ENCODE results near the gene ATP5F1B.

DNA sequence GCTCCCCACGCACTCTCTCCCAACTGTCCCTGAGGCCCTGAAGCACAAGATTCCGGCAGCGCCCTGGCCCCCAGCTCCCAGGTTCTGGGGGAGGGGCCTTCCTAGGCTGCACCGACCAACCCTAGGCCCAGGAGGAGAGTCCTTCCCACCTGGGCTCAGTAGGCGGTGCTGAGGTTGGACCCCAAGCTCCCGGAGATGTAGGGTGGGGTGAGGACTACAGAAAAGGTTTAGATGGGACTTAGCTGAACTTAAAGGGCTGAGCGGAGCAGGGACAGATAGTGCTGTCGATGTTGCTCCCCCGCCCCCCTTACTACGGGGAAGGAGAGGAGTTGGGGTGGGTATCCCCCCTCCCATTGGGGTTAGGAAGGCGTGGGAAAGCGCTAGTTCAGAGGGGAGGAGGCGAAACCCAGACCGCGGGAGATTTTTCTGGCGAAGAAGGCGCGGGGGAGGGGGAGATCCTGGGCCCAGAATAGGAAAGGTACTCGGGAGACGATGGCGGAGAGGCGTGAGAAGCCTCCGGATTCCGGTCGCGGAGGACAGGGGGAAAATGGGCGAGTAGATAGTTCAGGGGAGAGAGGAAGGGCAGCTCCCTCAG is 11.4 kb downstream of the ATP5F1B start:
- TF ChIP-seq, protein P1, sequence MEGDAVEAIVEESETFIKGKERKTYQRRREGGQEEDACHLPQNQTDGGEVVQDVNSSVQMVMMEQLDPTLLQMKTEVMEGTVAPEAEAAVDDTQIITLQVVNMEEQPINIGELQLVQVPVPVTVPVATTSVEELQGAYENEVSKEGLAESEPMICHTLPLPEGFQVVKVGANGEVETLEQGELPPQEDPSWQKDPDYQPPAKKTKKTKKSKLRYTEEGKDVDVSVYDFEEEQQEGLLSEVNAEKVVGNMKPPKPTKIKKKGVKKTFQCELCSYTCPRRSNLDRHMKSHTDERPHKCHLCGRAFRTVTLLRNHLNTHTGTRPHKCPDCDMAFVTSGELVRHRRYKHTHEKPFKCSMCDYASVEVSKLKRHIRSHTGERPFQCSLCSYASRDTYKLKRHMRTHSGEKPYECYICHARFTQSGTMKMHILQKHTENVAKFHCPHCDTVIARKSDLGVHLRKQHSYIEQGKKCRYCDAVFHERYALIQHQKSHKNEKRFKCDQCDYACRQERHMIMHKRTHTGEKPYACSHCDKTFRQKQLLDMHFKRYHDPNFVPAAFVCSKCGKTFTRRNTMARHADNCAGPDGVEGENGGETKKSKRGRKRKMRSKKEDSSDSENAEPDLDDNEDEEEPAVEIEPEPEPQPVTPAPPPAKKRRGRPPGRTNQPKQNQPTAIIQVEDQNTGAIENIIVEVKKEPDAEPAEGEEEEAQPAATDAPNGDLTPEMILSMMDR (IDR thresholded peaks at IDR 0.05) = no peak
- TF ChIP-seq EP300 (IDR thresholded peaks at IDR 0.05) = no peak
- peak in 1 of 2 donors; percentile 41 for TF ChIP-seq POLR2A (IDR thresholded peaks at IDR 0.05)

All from tibial nerve (tissue), 4 donors.